ENCODE measurements around the gene UBL5.
"Not testable (repeated sequence)": the region's sequence is repeated elsewhere in the genome, so short reads cannot be mapped to it uniquely, and the experiment has no call there.

The UBL5 gene

DNA sequence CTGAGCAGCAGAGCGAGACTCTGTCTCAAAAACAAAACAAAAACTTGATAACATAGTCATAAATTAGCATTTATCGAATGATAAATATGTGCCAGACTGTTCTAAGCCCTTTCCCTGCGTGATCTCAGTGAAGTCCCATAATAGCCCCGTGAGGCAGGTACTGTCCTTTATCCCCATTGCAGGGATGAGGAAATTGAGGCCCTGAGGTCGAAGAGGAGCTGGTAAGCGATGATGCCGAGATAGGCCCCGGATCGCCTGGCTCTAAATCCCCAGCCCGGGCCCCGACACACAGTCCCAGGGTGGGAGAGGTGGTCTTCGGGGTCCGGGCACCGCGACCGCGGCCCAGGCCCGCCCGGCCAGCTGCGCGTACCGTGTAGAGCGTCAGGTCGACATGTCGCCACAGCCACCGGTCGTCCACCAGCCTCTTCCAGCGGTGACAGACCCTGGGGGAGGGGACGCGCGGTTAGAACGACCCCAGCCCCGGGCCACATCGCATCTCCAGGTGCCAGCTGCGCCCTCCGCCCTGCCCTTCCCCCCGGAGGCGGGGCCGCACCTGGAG lies 9.5 kb upstream of the UBL5 start:
- no peak for DNase-seq

DNA sequence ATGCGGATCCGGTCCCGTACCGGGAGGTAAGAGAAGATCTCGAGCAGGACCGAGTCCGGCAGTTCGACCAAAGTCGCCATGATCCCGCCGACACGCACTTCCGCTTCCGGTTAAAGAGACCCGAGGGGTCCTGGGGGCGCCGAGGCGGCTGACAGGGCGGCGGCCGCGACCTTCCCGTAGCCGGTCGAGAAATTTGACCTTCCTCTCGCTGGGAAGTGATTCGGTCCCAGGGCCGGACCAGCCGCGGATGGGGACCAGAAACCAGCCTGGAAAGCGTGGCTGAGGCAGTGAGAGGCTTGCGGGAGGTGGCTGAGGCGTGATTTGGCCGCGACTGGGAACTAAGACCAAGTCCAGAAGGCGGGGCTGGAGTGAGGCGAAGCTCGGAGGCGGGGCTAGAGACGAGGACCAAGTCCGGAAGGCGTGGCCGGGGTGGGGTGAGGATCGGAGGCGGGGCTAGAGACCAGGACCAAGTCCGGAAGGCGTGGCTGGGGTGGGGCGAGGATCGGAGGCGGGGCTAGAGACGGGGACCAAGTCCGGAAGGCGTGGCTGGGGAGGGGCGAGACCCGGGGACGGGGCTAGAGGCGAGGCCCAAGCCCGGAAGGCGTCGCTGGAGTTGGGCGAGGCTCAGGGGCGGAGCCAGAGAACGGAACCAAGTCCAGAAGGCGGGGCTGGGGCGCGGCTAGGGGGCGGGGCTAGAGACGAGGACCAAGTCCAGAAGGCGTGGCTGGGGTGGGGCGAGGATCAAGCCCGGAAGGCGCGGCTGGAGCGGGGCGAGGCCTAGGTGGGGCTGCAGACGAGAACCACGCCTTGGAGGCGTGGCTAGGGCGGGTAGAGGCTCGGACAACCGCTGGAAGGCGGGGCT lies 8.8 kb upstream of the UBL5 start, which contains the start of gene FBXL12:
TSS of gene FBXL12 (minus strand) at position 346 of the 862 bp plus-strand sequence. CDS start at position 80, 266 bp downstream.
- peak; percentile 100 for DNase-seq

DNA sequence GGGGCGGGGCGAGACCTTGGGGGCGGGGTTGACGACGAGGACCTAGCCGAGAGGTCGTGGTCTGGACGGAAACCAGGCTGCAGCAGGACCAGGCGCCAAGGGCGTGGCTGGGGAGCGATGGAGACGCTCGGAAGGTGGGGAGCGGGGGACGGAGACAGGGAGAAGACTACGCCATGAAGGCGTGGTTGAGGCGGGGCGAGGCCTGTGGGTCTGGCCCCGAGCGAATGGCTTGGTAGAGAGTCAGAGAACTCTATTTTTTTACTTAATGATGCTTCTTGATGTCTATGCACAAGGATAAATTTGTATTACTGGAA lies 8.2 kb upstream of the UBL5 start:
- no peak for DNase-seq

DNA sequence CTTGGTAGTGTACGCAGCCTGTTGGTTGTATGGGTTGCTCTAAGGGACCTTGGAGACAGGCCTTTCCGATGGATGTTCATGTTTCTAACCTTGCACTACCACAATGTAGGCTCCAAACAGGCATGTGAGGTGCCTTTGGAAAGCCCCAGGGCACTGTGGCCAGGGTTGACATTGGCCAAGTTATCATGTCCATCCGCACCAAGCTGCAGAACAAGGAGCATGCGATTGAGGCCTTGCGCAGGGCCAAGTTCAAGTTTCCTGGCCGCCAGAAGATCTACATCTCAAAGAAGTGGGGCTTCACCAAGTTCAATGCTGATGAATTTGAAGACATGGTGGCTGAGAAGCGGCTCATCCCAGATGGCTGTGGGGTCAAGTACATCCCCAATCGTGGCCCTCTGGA lies 7.7 kb upstream of the UBL5 start:
- DNase-seq = not testable (repeated sequence)

DNA sequence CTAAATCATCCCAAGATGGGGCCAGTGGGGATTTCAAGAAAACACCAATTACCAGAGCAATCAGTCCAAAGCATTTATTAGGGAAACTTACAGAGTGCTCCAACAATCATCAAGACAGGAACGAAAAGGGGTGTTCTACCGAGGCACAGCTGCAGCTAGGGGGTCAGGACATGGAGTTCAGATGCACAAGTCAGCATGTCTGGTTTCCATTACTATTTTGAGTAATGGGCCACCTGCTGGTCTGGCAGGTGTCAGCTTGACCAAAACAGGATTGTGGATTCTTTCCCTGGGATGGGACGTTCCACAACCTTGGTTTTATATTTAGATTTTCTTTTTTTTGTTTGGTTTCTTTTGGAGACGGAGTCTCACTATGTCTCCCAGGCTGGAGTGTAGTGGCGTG lies 3.9 kb upstream of the UBL5 start:
- DNase-seq = no peak

DNA sequence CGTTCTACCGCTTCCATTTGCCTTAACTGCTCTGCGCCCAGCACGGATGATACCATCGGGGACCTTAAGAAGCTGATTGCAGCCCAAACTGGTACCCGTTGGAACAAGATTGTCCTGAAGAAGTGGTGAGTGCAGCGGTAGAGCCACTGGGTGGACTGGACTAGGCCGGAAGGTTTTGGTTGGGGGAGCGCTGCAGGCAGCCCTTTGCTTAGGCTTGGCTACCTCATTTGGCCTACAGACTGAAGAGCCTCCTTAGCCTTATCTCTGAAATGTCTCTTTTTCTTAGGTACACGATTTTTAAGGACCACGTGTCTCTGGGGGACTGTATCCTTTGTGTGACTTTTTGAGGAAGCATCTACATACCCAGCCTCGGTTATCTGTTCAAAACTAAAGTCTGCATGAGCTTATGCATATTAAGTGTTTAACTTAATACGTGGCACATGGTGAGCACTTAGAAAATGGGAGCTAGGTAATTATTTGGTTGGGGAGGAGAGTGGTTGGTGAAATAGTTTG lies 889 bp downstream of the UBL5 start:
- no peak for DNase-seq

DNA sequence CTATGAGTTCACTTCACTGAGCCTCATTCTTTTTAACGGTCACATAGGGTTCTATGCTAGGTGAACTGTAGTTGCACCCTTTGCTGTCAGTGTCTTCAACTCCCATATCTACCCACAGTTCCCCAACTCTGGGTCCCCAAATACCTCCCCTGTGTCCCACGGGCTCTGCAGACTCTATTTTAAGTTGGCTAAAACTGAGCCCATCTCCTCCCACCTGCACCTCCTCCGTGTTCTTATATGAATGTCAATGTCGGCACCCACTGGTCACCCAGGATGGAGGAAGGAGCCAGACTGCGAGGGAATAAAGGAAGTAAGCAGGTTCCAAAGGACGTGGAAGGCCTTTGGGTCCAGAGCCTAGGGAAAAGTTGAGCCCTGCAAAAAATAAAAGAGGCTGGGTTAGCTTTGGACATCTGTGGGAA lies 6.6 kb downstream of the UBL5 start:
- DNase-seq = no peak

DNA sequence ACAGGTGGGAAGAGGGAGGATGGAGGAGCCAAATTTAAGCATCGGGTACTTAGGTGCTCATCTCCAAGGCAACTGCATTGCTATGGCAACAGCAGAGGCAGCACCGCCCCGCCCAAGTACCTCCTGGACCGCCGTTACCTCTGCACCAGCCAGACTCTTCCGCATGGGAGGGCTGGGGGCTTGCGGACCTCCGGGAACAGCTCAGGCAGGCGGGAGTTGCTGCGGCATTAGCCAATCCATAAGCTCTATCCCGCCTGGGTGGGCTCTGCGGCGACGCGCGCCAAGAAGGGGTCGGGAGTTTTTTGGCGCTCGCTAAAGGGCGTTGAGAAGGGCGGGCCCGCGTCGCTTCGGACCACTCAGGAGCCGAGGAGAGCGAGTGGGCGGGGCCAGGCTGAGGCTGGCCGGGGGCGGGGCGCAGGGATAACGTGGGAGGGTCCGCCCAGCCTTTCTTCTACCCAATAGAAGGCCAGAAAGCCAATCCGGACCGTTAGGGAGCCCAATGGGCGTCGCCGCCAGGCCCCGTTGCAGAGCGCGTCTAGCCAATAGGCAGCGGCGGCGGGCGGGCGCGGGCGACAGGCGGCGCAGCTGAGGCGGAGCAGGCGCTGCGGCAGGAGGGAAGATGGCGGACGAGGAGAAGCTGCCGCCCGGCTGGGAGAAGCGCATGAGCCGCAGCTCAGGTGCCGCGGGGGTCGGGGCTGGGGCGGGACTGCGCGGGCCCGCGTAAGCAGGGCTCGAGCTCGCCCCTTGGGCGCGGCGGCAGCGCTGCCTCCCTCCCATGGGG lies 7.2 kb downstream of the UBL5 start, which contains the start of gene PIN1:
TSS of gene PIN1 (plus strand) at position 593 of the 781 bp plus-strand sequence. CDS start at position 620, 27 bp downstream.
- DNase-seq = peak; percentile 100

DNA sequence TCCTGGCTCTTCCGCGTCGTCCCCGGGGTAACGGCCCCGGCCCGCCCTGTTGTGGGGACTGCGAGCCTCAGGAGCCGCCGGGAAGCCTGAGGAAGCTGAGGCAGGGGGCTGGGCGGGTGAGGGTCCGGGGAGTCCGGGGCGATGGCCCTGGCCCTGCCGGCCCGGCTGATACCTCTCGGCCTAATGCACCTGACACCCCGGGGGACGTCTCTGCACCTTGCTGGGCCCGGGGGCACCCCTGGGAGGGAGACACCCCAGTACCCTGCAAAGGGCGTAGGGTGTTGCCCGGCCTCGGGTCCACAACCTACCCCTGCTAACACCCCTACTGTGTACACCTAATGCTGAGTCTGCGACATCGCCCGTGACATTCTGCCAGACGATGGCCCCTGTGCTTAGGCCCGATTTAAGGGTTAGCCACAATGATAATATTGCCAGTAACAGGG lies 7.8 kb downstream of the UBL5 start:
- DNase-seq = no peak

DNA sequence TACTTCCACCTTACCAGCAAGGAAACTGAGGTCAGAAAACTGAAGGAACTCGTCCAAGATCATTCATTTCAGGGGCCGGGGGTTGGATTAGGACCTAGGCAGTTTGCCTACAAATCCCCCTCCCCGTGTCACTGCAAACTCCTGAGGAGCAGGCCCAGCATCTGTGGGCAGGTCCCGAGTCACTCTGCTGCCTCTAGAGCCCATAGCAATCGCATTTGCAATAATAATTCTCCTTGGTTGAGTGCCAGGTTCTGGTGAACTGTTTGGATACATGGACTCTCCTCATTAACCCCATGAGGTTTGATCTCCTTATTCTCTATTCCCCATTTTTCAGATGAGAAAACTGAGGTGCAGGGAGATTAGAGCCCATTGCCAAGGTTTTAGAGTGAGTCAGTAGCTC lies 8.3 kb downstream of the UBL5 start:
- DNase-seq = no peak

DNA sequence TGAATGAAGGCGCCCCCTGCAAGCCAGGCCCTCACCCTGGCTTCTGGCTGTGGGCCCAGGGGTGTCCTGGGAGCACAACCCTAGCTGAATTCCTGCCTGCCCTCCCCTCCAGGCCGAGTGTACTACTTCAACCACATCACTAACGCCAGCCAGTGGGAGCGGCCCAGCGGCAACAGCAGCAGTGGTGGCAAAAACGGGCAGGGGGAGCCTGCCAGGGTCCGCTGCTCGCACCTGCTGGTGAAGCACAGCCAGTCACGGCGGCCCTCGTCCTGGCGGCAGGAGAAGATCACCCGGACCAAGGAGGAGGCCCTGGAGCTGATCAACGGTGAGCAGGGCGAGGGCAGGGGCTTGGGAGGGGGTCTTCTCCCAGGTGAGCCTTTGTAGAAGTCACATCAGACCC lies 10.6 kb downstream of the UBL5 start:
- DNase-seq = no peak

DNA sequence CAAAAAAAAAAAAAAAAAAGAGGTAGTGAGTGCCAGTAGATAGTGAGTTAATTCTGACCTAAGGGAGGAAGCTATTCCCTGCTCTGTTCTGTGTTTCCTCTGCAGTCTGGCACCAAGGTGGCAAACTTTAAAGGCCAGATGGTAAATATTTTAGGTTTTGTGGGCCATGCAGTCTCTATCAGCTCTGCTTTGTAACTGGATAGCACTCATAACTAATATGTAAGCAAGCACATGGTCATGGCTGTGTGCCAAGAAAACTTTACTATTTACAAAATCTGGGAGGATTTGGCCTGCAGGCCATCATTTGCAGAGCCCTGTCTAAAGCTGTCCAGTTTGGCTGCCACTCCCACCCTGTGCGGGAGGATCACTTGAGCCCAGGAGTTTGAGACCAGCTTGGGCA lies 11.7 kb downstream of the UBL5 start:
- no peak for DNase-seq

DNA sequence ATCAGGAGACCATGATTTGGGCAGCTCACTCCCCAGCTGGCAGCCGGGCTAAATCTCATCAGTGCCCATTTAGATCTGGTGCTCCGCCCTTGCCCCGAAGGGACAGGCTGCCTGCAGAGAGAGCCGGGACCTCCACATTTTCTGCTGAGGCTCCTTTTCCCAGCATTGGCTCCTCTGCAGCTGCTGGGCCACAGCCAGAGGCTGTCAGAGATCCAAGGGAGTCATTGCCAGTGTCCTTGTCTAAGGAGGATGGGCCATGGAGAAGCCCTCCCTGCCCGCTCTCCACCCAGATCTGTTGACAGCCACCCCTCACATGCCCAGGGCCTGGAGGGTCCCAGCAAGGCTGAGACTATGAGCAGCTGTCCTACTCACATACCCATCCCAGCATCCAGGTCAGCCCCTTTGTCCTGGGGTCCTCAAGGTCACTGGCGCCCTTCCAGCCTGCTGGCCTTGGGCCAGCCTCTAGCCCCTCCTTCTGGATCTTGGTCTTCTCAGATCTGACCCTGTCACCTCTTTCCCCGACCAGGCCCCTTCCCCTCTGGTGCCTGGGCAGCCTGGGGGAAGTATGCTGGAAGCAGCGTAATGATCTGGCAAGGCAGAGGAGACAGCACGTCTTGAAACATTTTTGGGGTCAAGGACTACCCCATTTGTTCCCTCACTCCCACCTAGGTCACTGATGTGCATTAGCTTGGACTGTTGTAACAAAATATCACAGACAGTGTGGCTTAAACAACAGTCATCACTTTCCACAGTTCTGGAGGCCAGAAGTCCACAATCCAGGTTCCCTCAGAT lies 15.3 kb downstream of the UBL5 start:
- no peak for DNase-seq

DNA sequence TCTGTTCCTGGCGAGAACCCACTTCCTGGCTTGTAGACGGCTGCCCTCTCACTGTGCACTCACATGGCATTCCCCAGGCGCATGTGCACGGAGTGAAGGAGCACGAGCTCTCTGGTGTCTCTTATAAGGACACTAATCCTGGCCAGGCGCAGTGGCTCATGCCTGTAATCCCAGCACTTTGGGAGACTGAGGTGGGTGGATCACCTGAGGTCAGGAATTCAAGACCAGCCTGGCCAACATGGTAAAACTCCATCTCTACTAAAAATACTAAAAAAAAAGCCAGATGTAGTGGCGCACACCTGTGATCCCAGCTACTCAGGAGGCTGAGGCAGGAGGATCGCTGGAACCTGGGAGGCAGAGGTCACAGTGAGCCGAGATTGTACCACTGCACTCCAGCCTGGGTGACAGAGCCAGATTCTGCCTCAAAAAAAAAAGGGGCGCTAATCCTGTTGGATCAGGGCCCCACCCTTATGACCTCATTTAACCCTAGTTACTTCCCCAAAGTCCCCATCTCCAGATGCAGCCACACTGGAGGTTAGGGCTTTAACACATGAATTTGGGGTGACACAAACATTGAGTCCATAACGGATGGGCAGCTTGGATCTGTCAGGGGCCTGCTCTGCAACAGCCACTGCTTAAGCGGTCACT lies 16.0 kb downstream of the UBL5 start:
- not testable (repeated sequence) for DNase-seq

DNA sequence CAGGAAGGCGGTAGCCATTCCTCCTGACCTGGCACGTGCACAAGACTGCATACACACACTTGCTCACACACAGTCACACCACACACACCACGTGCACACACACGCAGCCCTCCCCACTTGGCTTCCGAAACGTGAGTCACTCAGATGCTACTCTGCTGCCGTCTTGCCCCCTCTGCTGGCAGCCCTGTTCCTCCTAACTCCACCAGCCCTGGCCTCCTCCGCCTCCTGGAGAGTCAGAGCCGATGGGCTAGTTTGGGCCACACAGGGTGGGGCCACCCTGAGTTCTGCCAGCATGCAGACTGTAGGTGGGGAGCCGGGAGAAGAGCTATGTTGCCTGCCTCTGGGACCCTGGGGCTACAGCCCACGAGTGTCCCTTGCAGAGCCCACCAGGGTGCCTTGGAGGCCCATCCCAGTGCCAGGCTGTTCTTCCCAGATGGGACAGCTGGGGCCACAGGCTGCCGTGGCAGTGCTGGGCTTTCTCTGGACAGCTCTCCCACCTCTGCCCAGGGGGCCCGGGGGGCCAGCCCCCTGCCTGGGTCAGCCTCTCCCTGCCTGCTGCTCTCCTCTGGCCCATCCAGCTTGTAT lies 19.5 kb downstream of the UBL5 start:
- peak; percentile 36 for DNase-seq

DNA sequence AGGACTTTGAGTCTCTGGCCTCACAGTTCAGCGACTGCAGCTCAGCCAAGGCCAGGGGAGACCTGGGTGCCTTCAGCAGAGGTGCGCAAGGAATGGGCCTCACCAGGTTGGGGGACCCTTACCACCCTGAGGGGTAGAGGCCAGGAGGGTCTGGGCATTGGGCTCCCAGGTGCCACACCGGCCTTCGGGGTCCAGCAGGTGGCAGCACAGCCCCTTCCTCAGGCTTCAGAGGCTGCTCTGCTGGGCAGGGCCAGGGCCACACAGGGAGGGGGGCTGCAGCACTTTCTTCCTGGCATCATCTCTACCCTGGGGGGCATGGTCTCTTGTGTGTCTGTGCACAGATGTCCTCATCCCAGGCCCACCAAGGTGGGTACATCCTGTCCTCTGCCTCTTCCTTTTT lies 20.3 kb downstream of the UBL5 start:
- DNase-seq = peak; percentile 52

DNA sequence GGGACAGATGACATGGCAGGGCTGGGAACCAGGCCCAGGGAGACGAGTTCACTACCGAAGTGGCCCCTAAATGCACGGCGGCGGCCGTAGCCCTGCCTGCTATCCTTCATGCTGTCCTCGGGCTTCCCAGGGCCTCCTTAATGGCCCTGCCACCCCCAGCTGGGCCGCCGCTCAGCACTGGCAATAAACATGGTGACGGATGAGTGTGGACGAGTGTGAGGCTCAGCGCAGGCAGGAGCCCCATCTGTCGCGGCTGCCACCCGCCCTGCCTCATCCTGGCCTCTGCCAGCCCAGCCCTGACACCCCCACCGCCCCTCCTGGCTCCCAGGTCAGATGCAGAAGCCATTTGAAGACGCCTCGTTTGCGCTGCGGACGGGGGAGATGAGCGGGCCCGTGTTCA lies 21.0 kb downstream of the UBL5 start:
- DNase-seq = no peak

DNA sequence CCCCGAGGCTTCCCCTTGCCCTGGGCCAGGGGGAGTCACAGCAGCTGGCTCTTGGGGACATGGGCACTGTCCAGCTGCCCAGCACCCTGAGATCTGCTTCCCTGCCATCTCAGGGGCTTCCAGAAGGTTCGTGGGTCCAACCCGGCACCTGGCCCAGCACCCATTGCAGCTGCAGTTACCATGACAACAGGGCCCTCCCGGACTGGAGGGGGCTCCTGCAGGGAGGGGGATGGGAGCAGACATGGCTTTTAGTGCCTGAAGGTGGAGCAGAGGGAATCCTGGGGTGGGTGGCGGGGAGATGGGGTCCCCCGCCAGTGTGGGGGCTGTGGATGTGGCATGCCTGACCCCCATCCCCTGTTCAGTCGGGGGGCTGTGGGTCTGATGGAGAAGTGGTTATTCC lies 22.1 kb downstream of the UBL5 start:
- DNase-seq = no peak

DNA sequence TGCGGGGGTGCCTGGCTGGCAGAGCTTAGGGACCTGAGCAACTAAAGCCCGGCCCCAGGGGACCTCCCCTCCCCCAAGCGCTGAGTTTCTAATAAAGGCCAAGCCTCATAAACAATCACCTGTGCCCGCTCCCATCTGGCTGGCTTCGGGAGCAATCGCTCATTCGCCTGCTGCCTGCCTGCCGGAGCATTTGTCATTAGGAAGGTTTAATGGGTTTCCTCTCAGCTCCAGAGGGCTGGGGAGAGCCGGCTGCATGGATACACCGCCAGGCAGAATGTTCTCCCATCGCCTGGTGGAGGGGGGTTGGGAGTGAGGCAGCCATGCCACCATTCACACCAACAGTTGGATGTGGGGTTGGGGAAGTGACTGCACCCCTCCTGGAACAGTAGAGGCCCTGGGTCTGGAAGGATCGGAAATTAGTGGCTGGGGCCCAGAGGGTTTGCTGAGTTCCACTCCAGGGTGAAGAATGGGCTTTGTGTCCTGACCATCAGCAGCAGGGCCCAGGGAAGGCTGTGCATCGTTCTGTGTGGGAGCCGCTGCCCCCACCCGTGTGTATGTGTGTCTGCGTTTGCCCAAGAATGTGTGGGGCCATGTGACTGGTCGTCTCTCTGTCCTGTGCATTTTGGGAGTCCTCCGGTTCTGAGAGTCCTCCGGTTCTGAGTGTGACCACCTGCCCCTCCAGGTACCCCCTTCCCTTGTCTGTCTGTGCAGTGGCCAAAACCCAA lies 22.7 kb downstream of the UBL5 start:
- no peak for DNase-seq

DNA sequence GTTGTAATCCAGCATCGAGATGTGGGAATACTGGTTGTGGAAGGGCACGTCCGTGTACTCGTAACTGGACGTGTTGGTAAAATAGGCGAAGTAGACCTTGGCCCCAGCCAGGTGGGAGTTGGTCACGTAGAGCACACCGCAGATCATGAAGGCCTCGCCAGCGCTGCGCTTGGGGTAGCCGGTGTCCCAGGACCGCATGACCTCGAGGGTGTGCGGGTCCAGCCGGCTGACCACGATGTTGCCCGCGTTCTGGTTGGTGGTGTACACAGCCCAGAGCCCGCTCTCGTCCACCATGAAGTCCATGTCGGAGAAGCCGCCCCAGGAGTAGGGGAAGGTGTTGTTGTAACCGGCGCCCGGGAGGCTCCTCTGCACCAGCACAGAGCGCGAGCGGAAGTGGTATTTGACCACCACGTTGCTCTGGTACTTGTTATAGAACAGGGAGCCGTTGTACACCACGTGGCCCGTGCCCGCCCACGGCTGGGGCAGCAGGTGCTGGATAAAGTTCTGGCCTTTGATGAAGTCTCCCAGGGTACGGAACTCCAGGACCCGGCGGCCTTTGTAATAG lies 26.6 kb downstream of the UBL5 start:
- DNase-seq = no peak

DNA sequence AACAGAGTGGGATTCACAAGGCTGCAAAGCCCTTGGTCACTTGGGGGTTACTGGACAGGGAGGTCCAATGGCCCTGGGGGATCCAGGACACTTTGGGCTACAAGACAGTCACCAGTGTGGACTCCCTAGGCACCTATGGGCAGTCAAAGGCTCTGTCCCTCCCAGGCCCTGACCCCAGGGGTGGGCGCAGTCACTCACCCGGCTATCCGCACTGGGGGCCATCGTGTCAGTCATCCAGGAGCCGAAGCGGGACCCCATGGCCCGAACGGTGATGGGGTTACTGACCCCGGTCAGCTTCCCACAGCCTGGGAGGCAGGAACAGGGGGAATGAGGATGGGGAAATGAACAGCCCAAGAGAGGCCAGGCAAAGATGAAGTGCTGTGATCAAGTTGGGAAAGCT lies 28.9 kb downstream of the UBL5 start:
- no peak for DNase-seq

All from CD4-positive, alpha-beta T cell treated with Interleukin-10 for 1 hour (primary cell).